ENCODE measurements around the gene NRAP.

DNA sequence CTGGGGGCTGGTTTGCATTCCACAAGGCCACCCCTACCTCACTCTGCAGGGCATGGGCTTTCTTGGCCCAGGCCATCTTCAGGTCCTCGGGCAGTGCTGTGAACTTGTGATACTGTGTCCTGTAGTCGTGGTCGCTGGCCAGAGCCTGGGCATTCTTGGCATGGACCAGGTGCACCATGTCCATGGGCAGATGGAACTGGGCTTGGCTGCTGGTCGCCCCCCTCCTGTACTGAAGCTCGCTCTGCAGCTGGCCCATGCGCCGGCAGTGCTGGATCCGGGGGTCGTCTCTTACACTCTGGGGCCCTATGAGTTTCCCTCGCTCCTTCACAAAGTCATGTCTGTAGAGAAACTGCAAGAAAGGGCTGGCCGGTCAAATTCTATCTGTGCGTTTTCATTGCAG is 59.3 kb downstream of the NRAP start:
- TF ChIP-seq, protein P1, sequence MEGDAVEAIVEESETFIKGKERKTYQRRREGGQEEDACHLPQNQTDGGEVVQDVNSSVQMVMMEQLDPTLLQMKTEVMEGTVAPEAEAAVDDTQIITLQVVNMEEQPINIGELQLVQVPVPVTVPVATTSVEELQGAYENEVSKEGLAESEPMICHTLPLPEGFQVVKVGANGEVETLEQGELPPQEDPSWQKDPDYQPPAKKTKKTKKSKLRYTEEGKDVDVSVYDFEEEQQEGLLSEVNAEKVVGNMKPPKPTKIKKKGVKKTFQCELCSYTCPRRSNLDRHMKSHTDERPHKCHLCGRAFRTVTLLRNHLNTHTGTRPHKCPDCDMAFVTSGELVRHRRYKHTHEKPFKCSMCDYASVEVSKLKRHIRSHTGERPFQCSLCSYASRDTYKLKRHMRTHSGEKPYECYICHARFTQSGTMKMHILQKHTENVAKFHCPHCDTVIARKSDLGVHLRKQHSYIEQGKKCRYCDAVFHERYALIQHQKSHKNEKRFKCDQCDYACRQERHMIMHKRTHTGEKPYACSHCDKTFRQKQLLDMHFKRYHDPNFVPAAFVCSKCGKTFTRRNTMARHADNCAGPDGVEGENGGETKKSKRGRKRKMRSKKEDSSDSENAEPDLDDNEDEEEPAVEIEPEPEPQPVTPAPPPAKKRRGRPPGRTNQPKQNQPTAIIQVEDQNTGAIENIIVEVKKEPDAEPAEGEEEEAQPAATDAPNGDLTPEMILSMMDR (IDR thresholded peaks at IDR 0.05), result no peak
- TF ChIP-seq ZFX (IDR thresholded peaks at IDR 0.05; ENCODE audit: borderline replicate concordance), result no peak

All from 22Rv1 (cell line).